Ishikawa (cell line): ENCODE measurements around the gene LAMTOR2.

Experiments used
- CEBPB ChIP-seq: IDR thresholded peaks from 2 replicates; pipeline ENCODE4 v1.6.1; 2012
- CREB1 ChIP-seq: IDR thresholded peaks from 2 replicates; pipeline ENCODE4 v1.6.1; 2012; ENCODE audit warnings: low read depth
- EGR1 ChIP-seq: IDR thresholded peaks from 2 replicates; pipeline ENCODE4 v1.6.1; 2012
- EP300 ChIP-seq: IDR thresholded peaks from 2 replicates; pipeline ENCODE4 v1.6.1; 2012; ENCODE audit warnings: borderline replicate concordance
- FOXM1 ChIP-seq: IDR thresholded peaks from 2 replicates; pipeline ENCODE4 v1.6.1; 2012; ENCODE audit warnings: low read depth, borderline replicate concordance
- NFIC ChIP-seq: IDR thresholded peaks from 2 replicates; pipeline ENCODE4 v1.6.1; 2012
- RAD21 ChIP-seq: IDR thresholded peaks from 2 replicates; pipeline ENCODE4 v1.6.1; 2012; ENCODE audit warnings: low read depth
- TAF1 ChIP-seq: IDR thresholded peaks from 2 replicates; pipeline ENCODE4 v1.6.1; 2012; ENCODE audit warnings: low read depth, mild to moderate bottlenecking
- TCF12 ChIP-seq: IDR thresholded peaks from 2 replicates; pipeline ENCODE4 v1.6.1; 2012; ENCODE audit warnings: low read depth
- TEAD4 ChIP-seq: IDR thresholded peaks from 2 replicates; pipeline ENCODE4 v1.6.1; 2012
- YY1 ChIP-seq: IDR thresholded peaks from 2 replicates; pipeline ENCODE4 v1.6.1; 2012; ENCODE audit warnings: low read depth
- ZBTB7A ChIP-seq: IDR thresholded peaks from 2 replicates; pipeline ENCODE4 v1.6.1; 2012; ENCODE audit warnings: low read depth
- TF ChIP-seq, protein P1 (sequence below): IDR thresholded peaks from 2 replicates; pipeline ENCODE4 v1.6.1; 2012
- TF ChIP-seq, protein P2 (sequence below): IDR thresholded peaks from 2 replicates; pipeline ENCODE4 v1.6.1; 2012; ENCODE audit warnings: low read depth, mild to moderate bottlenecking

DNA sequence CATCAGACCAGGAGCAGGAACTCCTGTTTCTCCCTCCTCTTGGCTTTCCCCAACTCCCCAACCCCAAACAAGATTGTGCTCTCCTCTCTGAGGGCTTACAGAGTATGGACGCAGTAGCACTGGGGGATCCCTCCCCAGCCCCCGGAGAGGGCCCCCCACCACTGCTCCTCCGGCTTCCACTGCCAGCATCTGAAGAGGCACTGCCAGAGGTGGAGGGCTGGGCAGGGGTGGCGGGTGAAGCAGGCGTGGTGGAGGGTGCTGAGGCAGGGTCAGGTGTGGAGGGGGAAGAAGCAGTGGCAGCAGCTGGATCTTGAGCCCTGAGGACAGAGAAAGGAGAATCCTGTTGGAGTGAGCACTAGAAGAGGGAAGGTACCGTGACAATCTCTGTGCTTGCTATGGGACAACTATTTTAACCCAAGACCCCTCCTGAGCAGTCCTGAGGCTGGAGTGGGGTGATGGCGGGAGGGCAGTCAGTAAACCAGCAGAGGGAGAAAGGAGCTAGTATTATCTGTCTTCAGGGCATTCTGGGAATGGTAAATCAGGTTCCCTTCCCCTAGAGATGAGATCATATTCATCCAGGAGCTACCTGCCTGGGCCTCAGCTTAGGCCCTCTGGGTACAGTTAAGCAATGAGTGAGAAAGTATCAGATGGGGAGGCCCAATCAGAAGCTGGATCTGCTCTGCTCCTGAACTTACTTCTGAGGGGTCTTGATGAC, 3.4 kb upstream of the LAMTOR2 start:
- TF ChIP-seq EGR1 = no peak
- TF ChIP-seq FOXM1 = no peak
- TF ChIP-seq, protein P1, sequence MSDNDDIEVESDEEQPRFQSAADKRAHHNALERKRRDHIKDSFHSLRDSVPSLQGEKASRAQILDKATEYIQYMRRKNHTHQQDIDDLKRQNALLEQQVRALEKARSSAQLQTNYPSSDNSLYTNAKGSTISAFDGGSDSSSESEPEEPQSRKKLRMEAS = no peak
- no peak for TF ChIP-seq EP300
- TF ChIP-seq YY1 = no peak
- TF ChIP-seq, protein P2, sequence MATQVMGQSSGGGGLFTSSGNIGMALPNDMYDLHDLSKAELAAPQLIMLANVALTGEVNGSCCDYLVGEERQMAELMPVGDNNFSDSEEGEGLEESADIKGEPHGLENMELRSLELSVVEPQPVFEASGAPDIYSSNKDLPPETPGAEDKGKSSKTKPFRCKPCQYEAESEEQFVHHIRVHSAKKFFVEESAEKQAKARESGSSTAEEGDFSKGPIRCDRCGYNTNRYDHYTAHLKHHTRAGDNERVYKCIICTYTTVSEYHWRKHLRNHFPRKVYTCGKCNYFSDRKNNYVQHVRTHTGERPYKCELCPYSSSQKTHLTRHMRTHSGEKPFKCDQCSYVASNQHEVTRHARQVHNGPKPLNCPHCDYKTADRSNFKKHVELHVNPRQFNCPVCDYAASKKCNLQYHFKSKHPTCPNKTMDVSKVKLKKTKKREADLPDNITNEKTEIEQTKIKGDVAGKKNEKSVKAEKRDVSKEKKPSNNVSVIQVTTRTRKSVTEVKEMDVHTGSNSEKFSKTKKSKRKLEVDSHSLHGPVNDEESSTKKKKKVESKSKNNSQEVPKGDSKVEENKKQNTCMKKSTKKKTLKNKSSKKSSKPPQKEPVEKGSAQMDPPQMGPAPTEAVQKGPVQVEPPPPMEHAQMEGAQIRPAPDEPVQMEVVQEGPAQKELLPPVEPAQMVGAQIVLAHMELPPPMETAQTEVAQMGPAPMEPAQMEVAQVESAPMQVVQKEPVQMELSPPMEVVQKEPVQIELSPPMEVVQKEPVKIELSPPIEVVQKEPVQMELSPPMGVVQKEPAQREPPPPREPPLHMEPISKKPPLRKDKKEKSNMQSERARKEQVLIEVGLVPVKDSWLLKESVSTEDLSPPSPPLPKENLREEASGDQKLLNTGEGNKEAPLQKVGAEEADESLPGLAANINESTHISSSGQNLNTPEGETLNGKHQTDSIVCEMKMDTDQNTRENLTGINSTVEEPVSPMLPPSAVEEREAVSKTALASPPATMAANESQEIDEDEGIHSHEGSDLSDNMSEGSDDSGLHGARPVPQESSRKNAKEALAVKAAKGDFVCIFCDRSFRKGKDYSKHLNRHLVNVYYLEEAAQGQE = no peak
- TF ChIP-seq RAD21 = no peak
- no peak for TF ChIP-seq CEBPB
- TF ChIP-seq TAF1 = no peak
- no peak for TF ChIP-seq NFIC
- no peak for TF ChIP-seq TCF12
- TF ChIP-seq TEAD4 = no peak
- TF ChIP-seq CREB1 = no peak
- no peak for TF ChIP-seq ZBTB7A
